SJSA1 (cell line): ENCODE measurements around the gene SPATA3. TPM values are rescaled to one million over a fixed set of nuclear protein-coding genes. Genes with fewer than 3 reads are reported as not detected.
A peak's percentile ranks its signal among the peaks of the same experiment; 100 is the strongest.

Experiments
- DNase-seq, 2 experiments: peaks; one replicate each; pipeline ENCODE4 v3.0.0-alpha.2; 2015 to 2020; ENCODE audit warnings: low spot score in 2 of 2, low read depth in 1 of 2
- H3K27ac ChIP-seq: fragments of 250-450 bp; sonication (Bioruptor Pico); 2 replicates; pipeline ENCODE4 v1.5.1; 2020; ENCODE audit warnings: mild to moderate bottlenecking, moderate library complexity
- H3K27me3 ChIP-seq: fragments of 250-450 bp; sonication (Bioruptor Pico); replicated peaks from 2 replicates; pipeline ENCODE4 v1.5.1; 2020; ENCODE audit warnings: mild to moderate bottlenecking, moderate library complexity
- H3K36me3 ChIP-seq: fragments of 250-450 bp; sonication (Bioruptor Pico); 2 replicates; pipeline ENCODE4 v1.5.1; 2020; ENCODE audit warnings: mild to moderate bottlenecking
- H3K4me1 ChIP-seq: fragments of 250-450 bp; sonication (Bioruptor Pico); replicated peaks from 2 replicates; pipeline ENCODE4 v1.6.1; 2021; ENCODE audit warnings: mild to moderate bottlenecking
- H3K4me3 ChIP-seq: fragments of 250-450 bp; sonication (Bioruptor Pico); 2 replicates; pipeline ENCODE4 v1.5.1; 2020; ENCODE audit warnings: mild to moderate bottlenecking
- H3K9me3 ChIP-seq: fragments of 250-450 bp; sonication (Bioruptor Pico); replicated peaks from 2 replicates; pipeline ENCODE4 v1.5.1; 2020; ENCODE audit warnings: mild to moderate bottlenecking
- total RNA-seq: library from RNA; depleted of rRNA; stranded (reverse); fragments of >200 nt; shearing (Covaris generic); gene quantifications from 2 replicates; pipeline ENCODE4 v1.2.3, GENCODE V29; 2014; rRNA removed

SPATA3 gene
- not detected in 2 replicates for total RNA-seq

GRCh38 chr2:230995821-230996220, at the start of gene SPATA3:
SPATA3 (plus strand) TSS chr2:230996121; CDS start chr2:230996234, 113 bp downstream.
- H3K27ac ChIP-seq = no peak within 1 kb of the TSS
- H3K4me1 ChIP-seq = no peaks in the 10 kb centered on the region
- no peaks in the 10 kb centered on the region for H3K36me3 ChIP-seq
- H3K27me3 ChIP-seq = peaks cover 20% of the 10 kb centered on the region
- DNase-seq = no peak
- no peak within 1 kb of the TSS for H3K4me3 ChIP-seq
- H3K9me3 ChIP-seq = peaks cover 3% of the 10 kb centered on the region; the same call in 1 of the 2 replicates

GRCh38 chr2:230946429-230947234, 49.3 kb upstream of the SPATA3 start:
- Histone ChIP-seq H3K36me3 (no peaks in the 10 kb centered on the region), H3K27me3 (no peaks in the 10 kb centered on the region), H3K27ac (no peak overlapping the region), H3K4me3 (no peak overlapping the region), H3K4me1 (no peaks in the 10 kb centered on the region), H3K9me3 (no peaks in the 10 kb centered on the region)
- DNase-seq = no peak

DNA sequence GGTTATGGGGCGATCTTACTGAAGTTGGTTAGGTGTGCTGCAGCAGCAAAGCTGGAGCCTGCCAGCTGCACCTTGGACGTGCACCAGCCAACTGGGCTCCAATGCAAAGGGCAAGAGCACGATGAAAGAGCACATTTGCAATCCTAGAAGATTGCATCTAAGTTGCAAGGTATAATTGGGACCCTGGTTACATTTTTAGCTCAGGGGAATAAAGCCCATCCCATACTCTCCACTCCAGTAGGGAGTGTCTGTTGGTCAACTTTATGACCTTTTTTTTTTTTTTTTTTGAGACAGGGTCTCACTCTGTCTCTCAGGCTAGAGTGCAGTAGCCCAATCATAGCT, 48.7 kb upstream of the SPATA3 start:
- H3K36me3 ChIP-seq = no peaks in the 10 kb centered on the region
- H3K27ac ChIP-seq = no peak overlapping the region
- no peaks in the 10 kb centered on the region for H3K27me3 ChIP-seq
- no peak overlapping the region for H3K4me3 ChIP-seq
- no peaks in the 10 kb centered on the region for H3K9me3 ChIP-seq
- no peaks in the 10 kb centered on the region for H3K4me1 ChIP-seq
- DNase-seq = no peak

GRCh38 chr2:230947908-230948365, 48.0 kb upstream of the SPATA3 start:
- Histone ChIP-seq H3K27ac (no peak overlapping the region), H3K4me1 (no peaks in the 10 kb centered on the region), H3K36me3 (no peaks in the 10 kb centered on the region), H3K9me3 (no peaks in the 10 kb centered on the region), H3K27me3 (no peaks in the 10 kb centered on the region), H3K4me3 (no peak overlapping the region)
- no peak for DNase-seq

GRCh38 chr2:230949966-230950873, 45.7 kb upstream of the SPATA3 start:
- no peak overlapping the region for H3K27ac ChIP-seq
- no peaks in the 10 kb centered on the region for H3K4me1 ChIP-seq
- H3K9me3 ChIP-seq = no peaks in the 10 kb centered on the region
- no peaks in the 10 kb centered on the region for H3K36me3 ChIP-seq
- no peak overlapping the region for H3K4me3 ChIP-seq
- DNase-seq = no peak
- no peaks in the 10 kb centered on the region for H3K27me3 ChIP-seq

- H3K27ac ChIP-seq = no peak overlapping the region
- no peaks in the 10 kb centered on the region for H3K36me3 ChIP-seq
- no peaks in the 10 kb centered on the region for H3K9me3 ChIP-seq
- H3K27me3 ChIP-seq = no peaks in the 10 kb centered on the region
- DNase-seq = no peak
- H3K4me1 ChIP-seq = no peaks in the 10 kb centered on the region
- H3K4me3 ChIP-seq = no peak overlapping the region
Observed at GRCh38 chr2:230950874-230951339, 45.0 kb upstream of the SPATA3 start.

- no peaks in the 10 kb centered on the region for H3K4me1 ChIP-seq
- no peaks in the 10 kb centered on the region for H3K36me3 ChIP-seq
- no peak overlapping the region for H3K4me3 ChIP-seq
- DNase-seq = no peak
- H3K9me3 ChIP-seq = no peaks in the 10 kb centered on the region
- no peaks in the 10 kb centered on the region for H3K27me3 ChIP-seq
- H3K27ac ChIP-seq = no peak overlapping the region
Observed at GRCh38 chr2:230951396-230951795, 44.5 kb upstream of the SPATA3 start.

DNA sequence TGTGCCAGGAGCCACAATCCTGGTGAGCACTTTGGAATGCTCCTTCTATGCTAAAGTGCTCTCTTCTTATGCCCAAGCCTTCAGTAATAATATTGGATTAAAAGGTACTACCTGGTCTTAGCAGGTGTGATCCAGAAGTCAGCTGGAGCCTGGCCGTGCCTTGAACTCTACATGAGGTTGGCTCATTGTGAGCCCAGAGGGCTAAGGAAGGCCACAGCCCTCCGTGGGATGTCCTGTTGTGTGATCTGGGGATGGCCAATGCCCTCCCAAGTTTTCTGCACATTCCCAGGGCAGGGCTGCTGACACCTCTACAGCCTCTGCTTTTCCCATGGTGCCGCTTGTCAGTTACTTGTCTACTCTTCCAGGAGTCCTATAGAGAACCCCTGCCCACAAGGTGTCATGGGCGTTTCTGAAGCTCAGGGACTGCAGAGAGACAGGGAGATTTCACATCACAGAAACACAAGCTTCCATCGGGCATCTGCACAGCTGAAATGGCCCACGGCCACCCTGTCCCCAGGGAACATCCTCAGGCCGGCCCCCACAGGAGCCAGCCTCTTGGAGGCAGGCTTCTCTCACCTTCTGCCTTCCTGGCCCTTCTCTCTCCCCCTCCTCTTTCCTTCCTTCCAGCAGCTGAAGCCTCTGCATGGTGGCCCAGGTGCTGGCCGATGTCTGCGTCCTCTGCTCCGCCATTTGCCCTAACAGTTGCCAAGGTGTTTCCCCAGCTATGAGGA, 43.5 kb upstream of the SPATA3 start:
- no peak for DNase-seq
- no peaks in the 10 kb centered on the region for H3K27me3 ChIP-seq
- H3K4me3 ChIP-seq = no peak overlapping the region
- H3K9me3 ChIP-seq = no peaks in the 10 kb centered on the region
- no peaks in the 10 kb centered on the region for H3K36me3 ChIP-seq
- no peak overlapping the region for H3K27ac ChIP-seq
- peaks cover 6% of the 10 kb centered on the region for H3K4me1 ChIP-seq

DNA sequence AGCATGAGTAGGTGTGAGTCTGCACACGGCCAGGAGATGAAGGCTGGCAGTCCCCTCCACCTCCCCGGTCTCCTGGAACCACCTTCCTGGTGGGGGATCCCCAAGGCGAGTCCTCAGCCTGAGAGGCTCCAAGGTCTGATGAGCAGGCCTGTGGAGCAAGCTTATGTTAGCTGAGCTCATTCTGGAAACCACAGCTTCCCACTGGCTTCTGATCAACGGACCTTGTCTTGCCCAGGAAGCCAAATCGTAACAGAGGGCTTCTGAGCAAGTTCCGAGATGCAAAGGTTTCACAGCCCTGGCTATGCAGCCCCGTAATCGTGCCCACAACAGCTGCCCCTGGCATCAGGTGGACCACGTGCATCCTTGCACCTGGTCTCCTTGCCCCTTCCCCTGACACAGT, 42.1 kb upstream of the SPATA3 start:
- Histone ChIP-seq H3K36me3 (no peaks in the 10 kb centered on the region), H3K9me3 (no peaks in the 10 kb centered on the region), H3K4me1 (peaks cover 19% of the 10 kb centered on the region), H3K27me3 (no peaks in the 10 kb centered on the region), H3K4me3 (no peak overlapping the region), H3K27ac (no peak overlapping the region)
- no peak for DNase-seq

- Histone ChIP-seq H3K36me3 (no peaks in the 10 kb centered on the region), H3K27ac (no peak overlapping the region), H3K27me3 (no peaks in the 10 kb centered on the region), H3K9me3 (no peaks in the 10 kb centered on the region), H3K4me1 (peaks cover 22% of the 10 kb centered on the region), H3K4me3 (no peak overlapping the region)
- no peak for DNase-seq
Observed at GRCh38 chr2:230954746-230955145, 41.2 kb upstream of the SPATA3 start.

GRCh38 chr2:230955163-230955737, 40.7 kb upstream of the SPATA3 start:
- peaks cover 27% of the 10 kb centered on the region for H3K4me1 ChIP-seq
- H3K27me3 ChIP-seq = no peaks in the 10 kb centered on the region
- H3K27ac ChIP-seq = no peak overlapping the region
- H3K36me3 ChIP-seq = no peaks in the 10 kb centered on the region
- no peak for DNase-seq
- H3K9me3 ChIP-seq = no peaks in the 10 kb centered on the region
- H3K4me3 ChIP-seq = no peak overlapping the region

GRCh38 chr2:230956827-230957755, 38.8 kb upstream of the SPATA3 start:
- H3K9me3 ChIP-seq = no peaks in the 10 kb centered on the region
- H3K36me3 ChIP-seq = no peaks in the 10 kb centered on the region
- peak; percentile 75 to 87 for DNase-seq
- no peaks in the 10 kb centered on the region for H3K27me3 ChIP-seq
- peak overlapping the region; percentile 56 for H3K27ac ChIP-seq
- H3K4me3 ChIP-seq = peak overlapping the region; percentile 34
- peaks cover 45% of the 10 kb centered on the region for H3K4me1 ChIP-seq
